8988T (cell line): Measurements from ENCODE around the gene ATP5PB.

Experiments used
- DNase-seq: peaks from one replicate; pipeline ENCODE4 v3.0.0; 2011

Gene ATP5PB

GRCh38 chr1:111448918-111449702 lies at the start of gene ATP5PB, which contains the start of gene WDR77:
Gene ATP5PB (plus strand): TSS chr1:111449464. CDS start chr1:111449542, 78 bp downstream.
Gene WDR77 (minus strand): TSS chr1:111449256. CDS start chr1:111449169, 87 bp downstream.
- DNase-seq: peak; percentile 60

- DNase-seq: no peak
Observed at GRCh38 chr1:111399792-111400610, 49.3 kb upstream of the ATP5PB start.

GRCh38 chr1:111402083-111402482 lies 47.2 kb upstream of the ATP5PB start:
- DNase-seq: no peak

GRCh38 chr1:111404588-111404987 lies 44.7 kb upstream of the ATP5PB start:
- no peak for DNase-seq

- no peak for DNase-seq
Observed at GRCh38 chr1:111406321-111406768, 42.9 kb upstream of the ATP5PB start.

GRCh38 chr1:111407301-111407700 lies 42.0 kb upstream of the ATP5PB start:
- no peak for DNase-seq

- no peak for DNase-seq
Observed at GRCh38 chr1:111412839-111413238, 36.4 kb upstream of the ATP5PB start.

- DNase-seq: no peak
Observed at GRCh38 chr1:111414756-111415155, 34.5 kb upstream of the ATP5PB start.

GRCh38 chr1:111415461-111415860 lies 33.8 kb upstream of the ATP5PB start:
- no peak for DNase-seq

- DNase-seq: no peak
Observed at GRCh38 chr1:111417755-111418154, 31.5 kb upstream of the ATP5PB start.

GRCh38 chr1:111419037-111419436 lies 30.2 kb upstream of the ATP5PB start:
- no peak for DNase-seq

- no peak for DNase-seq
Observed at GRCh38 chr1:111420377-111420776, 28.9 kb upstream of the ATP5PB start.

GRCh38 chr1:111422546-111423391 lies 26.5 kb upstream of the ATP5PB start:
- no peak for DNase-seq

GRCh38 chr1:111424281-111424680 lies 25.0 kb upstream of the ATP5PB start:
- no peak for DNase-seq

- no peak for DNase-seq
Observed at GRCh38 chr1:111436726-111437125, 12.5 kb upstream of the ATP5PB start.

- DNase-seq: no peak
Observed at GRCh38 chr1:111439461-111440351, 9.6 kb upstream of the ATP5PB start.

GRCh38 chr1:111441573-111442192 lies 7.6 kb upstream of the ATP5PB start:
- DNase-seq: no peak

GRCh38 chr1:111442457-111442856 lies 6.8 kb upstream of the ATP5PB start:
- no peak for DNase-seq

GRCh38 chr1:111444031-111444430 lies 5.2 kb upstream of the ATP5PB start:
- DNase-seq: no peak

- DNase-seq: no peak
Observed at GRCh38 chr1:111446546-111446945, 2.7 kb upstream of the ATP5PB start.
